IPS-20b (cell line): ENCODE measurements around the gene RUSC1.
"Not testable (repeated sequence)": the region's sequence is repeated elsewhere in the genome, so short reads cannot be mapped to it uniquely, and the experiment has no call there.

Experiments
- H3K27ac ChIP-seq: one replicate; pipeline ENCODE4 v1.5.1; 2013; ENCODE audit warnings: low read length
- H3K27me3 ChIP-seq: 2 replicates; pipeline ENCODE4 v1.6.1; 2013; ENCODE audit warnings: mild to moderate bottlenecking, low read length, inconsistent platforms; ENCODE audit not compliant: insufficient read depth
- H3K36me3 ChIP-seq: 2 replicates; pipeline ENCODE4 v1.6.1; 2013; ENCODE audit warnings: low read depth, mild to moderate bottlenecking, inconsistent platforms, low read length, moderate library complexity; ENCODE audit not compliant: insufficient read depth
- H3K4me1 ChIP-seq: 2 replicates; pipeline ENCODE4 v1.6.1; 2013; ENCODE audit warnings: mild to moderate bottlenecking, control low read depth, inconsistent platforms, low read length, moderate library complexity; ENCODE audit not compliant: insufficient read depth
- H3K4me3 ChIP-seq: 2 replicates; pipeline ENCODE4 v1.5.1; 2013; ENCODE audit warnings: mild to moderate bottlenecking, low read length, inconsistent platforms
- H3K9ac ChIP-seq: 2 replicates; pipeline ENCODE4 v1.6.1; 2013; ENCODE audit warnings: low read depth, mild to moderate bottlenecking, inconsistent platforms, low read length, moderate library complexity
- H3K9me3 ChIP-seq: 2 replicates; pipeline ENCODE4 v1.6.1; 2013; ENCODE audit warnings: mild to moderate bottlenecking, low read depth, low read length, inconsistent platforms; ENCODE audit not compliant: insufficient read depth

Gene RUSC1

DNA sequence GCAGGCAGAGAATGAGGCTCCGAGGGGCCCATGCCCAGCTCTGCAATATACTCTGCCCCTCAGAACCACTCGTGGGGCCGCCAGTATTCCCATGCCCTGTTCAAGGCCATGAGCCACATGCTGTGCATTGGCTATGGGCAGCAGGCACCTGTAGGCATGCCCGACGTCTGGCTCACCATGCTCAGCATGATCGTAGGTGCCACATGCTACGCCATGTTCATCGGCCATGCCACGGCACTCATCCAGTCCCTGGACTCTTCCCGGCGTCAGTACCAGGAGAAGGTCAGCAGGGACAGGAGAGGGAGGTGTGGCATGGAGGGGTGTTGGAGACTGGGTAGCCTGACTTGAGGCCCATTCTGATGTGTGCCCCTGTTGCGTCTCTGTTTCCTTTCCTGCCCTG is 36.2 kb upstream of the RUSC1 start:
- Histone ChIP-seq H3K36me3 (no peaks in the 10 kb centered on the region), H3K27ac (no peak overlapping the region), H3K27me3 (no peaks in the 10 kb centered on the region), H3K4me3 (no peak overlapping the region), H3K9ac (no peak overlapping the region), H3K9me3 (no peaks in the 10 kb centered on the region), H3K4me1 (peaks cover under 1% of the 10 kb centered on the region; the same call in 1 of the 2 replicates)

DNA sequence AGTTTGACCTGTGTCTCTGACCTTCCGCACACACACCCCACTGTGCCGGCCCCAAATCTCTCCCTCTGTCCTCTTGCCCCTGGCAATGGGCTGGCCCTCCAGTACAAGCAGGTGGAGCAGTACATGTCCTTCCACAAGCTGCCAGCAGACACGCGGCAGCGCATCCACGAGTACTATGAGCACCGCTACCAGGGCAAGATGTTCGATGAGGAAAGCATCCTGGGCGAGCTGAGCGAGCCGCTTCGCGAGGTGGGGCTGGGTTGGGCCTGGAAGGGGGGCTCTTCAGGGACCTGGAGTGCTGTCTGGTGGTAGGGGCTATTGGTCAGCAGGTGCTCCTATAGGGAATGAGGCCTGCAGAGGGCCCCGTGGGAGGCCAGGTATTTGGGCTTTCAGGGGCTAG is 35.6 kb upstream of the RUSC1 start:
- Histone ChIP-seq H3K27ac (no peak overlapping the region), H3K27me3 (no peaks in the 10 kb centered on the region), H3K4me1 (no peaks in the 10 kb centered on the region), H3K36me3 (no peaks in the 10 kb centered on the region), H3K9ac (no peak overlapping the region), H3K9me3 (no peaks in the 10 kb centered on the region), H3K4me3 (no peak overlapping the region)

DNA sequence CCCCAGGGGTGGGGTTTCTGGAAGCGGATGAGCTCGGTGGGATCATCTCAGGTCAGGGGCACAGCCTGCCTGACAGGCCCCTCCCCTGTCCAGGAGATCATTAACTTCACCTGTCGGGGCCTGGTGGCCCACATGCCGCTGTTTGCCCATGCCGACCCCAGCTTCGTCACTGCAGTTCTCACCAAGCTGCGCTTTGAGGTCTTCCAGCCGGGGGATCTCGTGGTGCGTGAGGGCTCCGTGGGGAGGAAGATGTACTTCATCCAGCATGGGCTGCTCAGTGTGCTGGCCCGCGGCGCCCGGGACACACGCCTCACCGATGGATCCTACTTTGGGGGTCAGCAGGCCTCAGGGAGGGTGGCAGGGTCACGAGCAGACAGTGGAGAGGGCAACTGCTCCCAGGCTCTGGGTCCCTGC is 35.1 kb upstream of the RUSC1 start:
- no peaks in the 10 kb centered on the region for H3K9me3 ChIP-seq
- H3K36me3 ChIP-seq: no peaks in the 10 kb centered on the region
- H3K27me3 ChIP-seq: no peaks in the 10 kb centered on the region
- H3K4me1 ChIP-seq: no peaks in the 10 kb centered on the region
- H3K27ac ChIP-seq: no peak overlapping the region
- no peak overlapping the region for H3K9ac ChIP-seq
- H3K4me3 ChIP-seq: no peak overlapping the region

DNA sequence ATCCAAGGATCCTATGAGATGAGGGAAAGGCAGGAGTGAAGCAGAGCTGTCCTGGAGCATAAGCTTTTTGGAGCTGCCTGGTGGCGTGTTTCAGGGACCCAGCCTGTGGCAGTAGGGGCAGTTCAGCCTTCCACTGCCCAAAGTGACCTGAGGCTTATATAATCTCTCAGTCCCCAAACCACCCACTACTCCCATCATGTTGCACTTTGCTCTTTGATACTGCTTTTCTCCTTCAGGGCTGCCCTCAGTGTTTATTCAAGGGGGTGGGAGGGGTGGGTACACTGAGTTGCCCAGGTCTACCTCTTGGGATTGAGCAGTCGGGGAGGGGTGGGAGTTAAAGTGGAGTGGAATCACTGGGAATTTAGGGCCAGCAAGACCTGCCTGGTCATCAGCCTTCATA is 34.1 kb upstream of the RUSC1 start:
- Histone ChIP-seq H3K9me3 (no peaks in the 10 kb centered on the region), H3K4me3 (no peak overlapping the region), H3K36me3 (no peaks in the 10 kb centered on the region), H3K27ac (no peak overlapping the region), H3K9ac (no peak overlapping the region), H3K4me1 (no peaks in the 10 kb centered on the region), H3K27me3 (no peaks in the 10 kb centered on the region)

DNA sequence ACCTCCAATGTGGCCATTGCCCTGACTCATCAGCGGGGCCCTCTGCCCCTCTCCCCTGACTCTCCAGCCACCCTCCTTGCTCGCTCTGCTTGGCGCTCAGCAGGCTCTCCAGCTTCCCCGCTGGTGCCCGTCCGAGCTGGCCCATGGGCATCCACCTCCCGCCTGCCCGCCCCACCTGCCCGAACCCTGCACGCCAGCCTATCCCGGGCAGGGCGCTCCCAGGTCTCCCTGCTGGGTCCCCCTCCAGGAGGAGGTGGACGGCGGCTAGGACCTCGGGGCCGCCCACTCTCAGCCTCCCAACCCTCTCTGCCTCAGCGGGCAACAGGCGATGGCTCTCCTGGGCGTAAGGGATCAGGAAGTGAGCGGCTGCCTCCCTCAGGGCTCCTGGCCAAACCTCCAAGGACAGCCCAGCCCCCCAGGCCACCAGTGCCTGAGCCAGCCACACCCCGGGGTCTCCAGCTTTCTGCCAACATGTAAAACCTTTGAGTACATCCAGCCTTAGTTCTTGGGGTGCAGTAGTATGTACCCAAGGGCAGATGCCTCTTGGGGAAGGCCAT is 32.6 kb upstream of the RUSC1 start:
- H3K9ac ChIP-seq: no peak overlapping the region
- H3K27me3 ChIP-seq: peaks cover 8% of the 10 kb centered on the region
- H3K36me3 ChIP-seq: no peaks in the 10 kb centered on the region
- no peak overlapping the region for H3K27ac ChIP-seq
- H3K9me3 ChIP-seq: no peaks in the 10 kb centered on the region
- no peak overlapping the region for H3K4me3 ChIP-seq
- no peaks in the 10 kb centered on the region for H3K4me1 ChIP-seq

DNA sequence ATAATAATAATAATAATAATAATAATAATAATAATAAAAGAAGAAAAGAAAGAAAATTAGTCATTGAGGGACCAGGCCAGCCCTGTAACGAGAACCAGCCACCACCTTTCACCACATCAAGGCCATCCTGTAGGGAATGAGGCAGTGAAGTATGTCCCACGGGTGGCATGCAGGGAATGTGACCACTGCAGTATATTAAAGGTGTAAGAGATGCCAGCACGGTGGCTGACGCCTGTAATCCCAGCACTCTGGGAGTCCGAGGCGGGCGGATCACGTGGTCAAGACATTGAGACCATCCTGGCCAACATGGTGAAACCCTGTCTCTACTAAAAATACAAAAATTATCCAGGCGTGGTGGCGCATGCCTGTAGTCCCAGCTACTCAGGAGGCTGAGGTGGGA is 29.7 kb upstream of the RUSC1 start:
- not testable (repeated sequence) for H3K36me3 ChIP-seq, H3K4me1 ChIP-seq, H3K4me3 ChIP-seq, H3K9ac ChIP-seq, H3K27ac ChIP-seq, H3K9me3 ChIP-seq
- peaks cover 37% of the 10 kb centered on the region for H3K27me3 ChIP-seq

DNA sequence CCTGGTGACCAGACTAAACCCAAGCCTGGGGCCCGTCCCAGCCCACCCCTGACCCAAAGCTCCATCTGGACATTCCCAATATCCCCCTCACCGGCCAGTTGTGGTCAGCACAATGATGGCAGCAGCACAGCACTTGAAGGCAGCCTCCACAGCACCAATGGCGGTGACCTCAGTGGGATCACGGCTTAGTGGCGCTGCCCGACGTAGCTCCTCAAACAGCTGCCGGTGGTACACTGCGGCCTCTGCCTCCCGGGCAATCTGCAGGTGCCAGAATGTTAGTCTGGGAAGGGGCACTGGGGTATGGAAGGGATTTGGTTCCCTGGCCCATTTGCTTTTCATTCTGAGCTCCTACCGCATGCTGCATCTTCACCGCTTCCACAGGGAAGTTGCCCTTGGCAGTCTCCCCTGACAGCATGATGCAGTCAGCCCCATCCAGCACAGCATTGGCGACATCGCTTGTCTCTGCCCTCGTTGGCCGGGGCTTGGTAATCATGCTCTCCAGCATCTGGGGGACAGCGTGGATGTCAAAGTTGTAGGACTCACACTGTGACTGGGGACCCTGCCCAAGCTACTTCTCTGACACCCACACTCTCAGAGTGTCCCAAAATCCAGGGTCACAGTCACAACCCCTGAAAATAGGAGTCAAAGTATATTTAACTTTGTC is 27.5 kb upstream of the RUSC1 start:
- Histone ChIP-seq H3K9ac (no peak overlapping the region), H3K27me3 (peaks cover 49% of the 10 kb centered on the region), H3K4me1 (0 out of 2 replicates have a peak, but pooled peaks cover 3% of the 10 kb centered on the region), H3K27ac (no peak overlapping the region), H3K4me3 (no peak overlapping the region), H3K9me3 (no peaks in the 10 kb centered on the region), H3K36me3 (no peaks in the 10 kb centered on the region)

DNA sequence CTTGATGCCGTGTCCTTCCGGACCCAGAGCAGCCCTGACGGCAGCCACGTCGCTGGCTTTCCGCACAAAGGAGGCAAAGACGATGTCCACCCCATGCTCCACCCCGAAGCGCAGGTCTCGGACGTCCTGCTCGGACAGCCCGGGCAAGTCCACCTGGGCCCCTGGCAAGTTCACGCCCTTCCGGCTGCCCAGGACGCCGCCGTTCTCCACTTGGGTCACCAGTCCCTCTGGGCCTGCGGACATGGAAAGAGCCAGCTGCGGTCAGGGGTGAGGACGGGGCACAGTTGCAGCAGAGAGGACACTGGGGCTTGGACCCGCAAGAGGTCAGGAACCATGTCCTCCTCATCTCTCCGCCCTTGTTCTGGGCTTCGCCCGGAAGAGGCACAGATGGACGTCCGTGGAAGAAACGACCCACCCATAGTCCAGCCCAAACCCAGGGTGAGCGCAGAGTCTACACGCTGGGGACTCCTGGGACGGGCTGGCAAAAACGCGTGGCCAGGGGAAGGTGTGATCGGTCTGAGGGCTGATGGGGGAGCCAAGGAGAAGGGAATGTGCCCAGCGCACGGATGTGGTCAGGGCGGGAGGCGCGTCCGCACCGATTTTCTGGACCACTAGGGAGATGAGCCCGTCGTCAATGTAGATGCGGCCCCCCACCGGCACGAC is 26.0 kb upstream of the RUSC1 start:
- no peaks in the 10 kb centered on the region for H3K9me3 ChIP-seq
- peak overlapping the region; percentile 73 for H3K4me3 ChIP-seq
- H3K9ac ChIP-seq: peak overlapping the region; percentile 76; the same call in 1 of the 2 replicates
- H3K36me3 ChIP-seq: no peaks in the 10 kb centered on the region
- H3K27ac ChIP-seq: no peak overlapping the region
- H3K4me1 ChIP-seq: 0 out of 2 replicates have a peak, but pooled peaks cover 3% of the 10 kb centered on the region
- peaks cover 49% of the 10 kb centered on the region for H3K27me3 ChIP-seq

DNA sequence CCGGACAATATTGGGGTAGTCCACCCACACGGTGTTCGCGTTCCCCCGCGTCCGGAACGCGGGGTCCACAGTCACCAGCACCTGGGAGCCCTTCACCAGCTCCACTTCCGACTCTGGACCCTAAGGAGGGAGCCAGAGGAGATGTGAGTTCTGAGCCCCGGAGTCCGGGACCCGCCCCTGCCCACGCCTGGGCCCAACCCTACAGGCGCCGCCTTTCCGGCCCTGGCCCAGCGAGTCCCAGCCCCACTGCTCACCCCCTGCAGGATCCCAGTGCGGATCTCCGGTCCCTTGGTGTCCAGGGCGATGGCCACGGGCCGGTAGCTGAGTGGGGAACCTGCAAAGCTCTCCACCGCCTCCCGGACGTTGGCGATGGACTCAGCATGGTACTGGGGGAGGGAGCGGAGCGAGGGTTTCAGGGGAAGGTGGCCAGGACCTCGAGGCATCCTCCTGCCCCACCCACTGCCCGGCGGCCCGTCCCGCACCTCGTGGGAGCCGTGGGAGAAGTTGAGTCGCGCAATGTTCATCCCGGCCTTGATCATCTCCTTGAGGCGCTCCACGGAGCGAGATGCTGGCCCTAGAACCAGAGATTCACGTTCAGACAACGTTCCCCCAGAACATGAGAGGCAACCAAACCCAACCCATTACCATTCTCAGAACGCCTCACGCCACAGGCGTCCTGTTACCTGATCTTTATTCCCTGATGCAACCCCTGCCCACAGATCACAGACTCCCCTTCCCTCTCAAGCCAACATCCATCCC is 25.3 kb upstream of the RUSC1 start:
- no peaks in the 10 kb centered on the region for H3K36me3 ChIP-seq

DNA sequence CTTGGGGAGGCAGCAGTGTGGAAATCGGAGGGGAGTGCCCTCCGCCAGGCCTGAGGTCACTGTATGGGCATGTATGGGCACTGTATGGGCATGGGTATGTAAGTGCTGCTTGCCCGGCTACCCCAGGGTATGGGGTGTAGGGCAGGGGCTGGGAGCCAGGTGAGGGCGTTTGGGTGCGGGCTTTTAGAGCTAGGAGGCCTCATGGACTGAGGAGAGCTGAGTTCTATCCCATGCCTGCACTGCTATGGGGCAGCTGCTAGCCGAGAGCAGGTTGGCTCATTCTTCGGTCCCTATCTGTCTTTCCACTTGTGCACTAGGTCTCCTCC is 24.8 kb upstream of the RUSC1 start:
- peaks cover 49% of the 10 kb centered on the region for H3K27me3 ChIP-seq
- peak overlapping the region; percentile 76; the same call in 1 of the 2 replicates for H3K9ac ChIP-seq
- H3K4me1 ChIP-seq: 0 out of 2 replicates have a peak, but pooled peaks cover 3% of the 10 kb centered on the region
- no peak overlapping the region for H3K27ac ChIP-seq
- peak overlapping the region; percentile 73 for H3K4me3 ChIP-seq
- no peaks in the 10 kb centered on the region for H3K36me3 ChIP-seq
- no peaks in the 10 kb centered on the region for H3K9me3 ChIP-seq

More for the DNA sequence above, 25.3 kb upstream of the RUSC1 start:
- peaks cover 49% of the 10 kb centered on the region for H3K27me3 ChIP-seq
- H3K27ac ChIP-seq: no peak overlapping the region
- peak overlapping the region; percentile 76; the same call in 1 of the 2 replicates for H3K9ac ChIP-seq
- H3K4me3 ChIP-seq: peak overlapping the region; percentile 73
- no peaks in the 10 kb centered on the region for H3K9me3 ChIP-seq
- H3K4me1 ChIP-seq: 0 out of 2 replicates have a peak, but pooled peaks cover 3% of the 10 kb centered on the region

DNA sequence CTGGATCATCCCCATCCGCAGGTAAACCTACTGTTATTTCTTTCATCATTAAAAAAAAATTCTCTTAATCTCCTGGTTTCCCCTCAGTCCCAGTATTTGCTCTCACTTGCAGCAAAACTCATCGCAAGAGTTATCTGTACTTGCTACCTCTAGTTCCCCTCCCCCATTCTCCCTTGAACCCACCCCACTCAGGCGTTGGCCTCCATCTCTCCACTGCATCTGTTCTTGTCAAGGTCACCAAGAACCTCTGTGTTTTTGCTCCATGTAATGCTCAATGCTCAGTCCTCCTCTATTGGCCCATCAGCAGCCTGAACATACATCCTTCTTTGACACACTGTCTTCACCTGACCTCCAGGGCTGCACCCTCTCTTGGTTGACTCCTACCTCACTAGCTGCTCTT is 24.0 kb upstream of the RUSC1 start:
- no peaks in the 10 kb centered on the region for H3K36me3 ChIP-seq
- peaks cover 49% of the 10 kb centered on the region for H3K27me3 ChIP-seq
- no peaks in the 10 kb centered on the region for H3K9me3 ChIP-seq
- H3K27ac ChIP-seq: no peak overlapping the region
- 0 out of 2 replicates have a peak, but pooled peaks cover 3% of the 10 kb centered on the region for H3K4me1 ChIP-seq
- H3K9ac ChIP-seq: no peak overlapping the region
- no peak overlapping the region for H3K4me3 ChIP-seq
